NCI-H2196 treated with DMSO at 0.1 percent for 48 hours (cell line): ENCODE measurements around the gene FIBP.
A peak's percentile ranks its signal among the peaks of the same experiment; 100 is the strongest.

Source experiments
- DNase-seq: peaks from one replicate; lab custom pipeline; 2025; ENCODE audit not compliant: unreplicated experiment; lab: John Stamatoyannopoulos, UW

FIBP gene

DNA sequence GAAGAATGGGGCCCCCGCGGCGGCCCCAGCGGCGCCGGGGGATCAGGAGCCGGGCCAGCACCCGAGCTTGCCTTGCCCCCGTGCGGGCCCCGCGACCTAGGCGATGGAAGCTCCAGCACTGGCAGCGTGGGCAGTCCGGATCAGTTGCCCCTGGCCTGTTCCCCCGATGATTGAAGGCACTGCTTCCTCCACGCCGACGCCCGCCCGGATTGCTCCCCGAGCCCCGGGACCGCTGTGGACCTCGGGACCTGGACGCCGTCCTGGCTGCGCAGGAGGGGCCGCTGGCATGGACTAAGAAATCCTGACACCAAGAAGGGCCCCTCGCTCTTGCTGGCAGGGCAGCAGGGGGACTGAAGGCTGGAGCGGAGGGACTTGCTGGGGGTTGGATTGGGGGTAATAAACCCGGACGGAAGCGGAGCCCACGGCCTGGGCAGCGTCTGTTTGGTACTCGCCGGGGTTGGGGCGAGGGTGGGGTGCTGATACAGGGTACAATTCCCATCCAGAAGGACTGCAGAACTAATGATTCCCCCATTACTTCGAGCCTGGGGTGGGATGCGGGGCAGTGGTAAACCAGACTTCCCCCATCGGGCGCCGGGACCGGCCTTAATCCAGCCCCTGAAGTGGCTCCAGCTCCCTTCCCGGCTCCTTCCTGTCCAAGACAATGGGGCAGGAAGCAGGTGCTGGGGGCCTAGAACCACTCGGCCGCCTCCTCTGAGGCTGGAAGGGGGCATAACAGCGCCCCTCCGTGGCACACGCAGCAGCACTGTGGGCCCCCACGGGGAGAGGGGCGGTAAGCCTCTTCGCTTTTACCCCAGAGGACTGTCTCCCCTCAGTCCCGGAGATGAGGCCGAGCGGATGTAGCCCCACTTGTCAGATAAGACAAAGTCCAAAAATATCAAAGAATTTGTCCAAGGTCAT, 3.2 kb upstream of the FIBP start:
- DNase-seq = no peak

DNA sequence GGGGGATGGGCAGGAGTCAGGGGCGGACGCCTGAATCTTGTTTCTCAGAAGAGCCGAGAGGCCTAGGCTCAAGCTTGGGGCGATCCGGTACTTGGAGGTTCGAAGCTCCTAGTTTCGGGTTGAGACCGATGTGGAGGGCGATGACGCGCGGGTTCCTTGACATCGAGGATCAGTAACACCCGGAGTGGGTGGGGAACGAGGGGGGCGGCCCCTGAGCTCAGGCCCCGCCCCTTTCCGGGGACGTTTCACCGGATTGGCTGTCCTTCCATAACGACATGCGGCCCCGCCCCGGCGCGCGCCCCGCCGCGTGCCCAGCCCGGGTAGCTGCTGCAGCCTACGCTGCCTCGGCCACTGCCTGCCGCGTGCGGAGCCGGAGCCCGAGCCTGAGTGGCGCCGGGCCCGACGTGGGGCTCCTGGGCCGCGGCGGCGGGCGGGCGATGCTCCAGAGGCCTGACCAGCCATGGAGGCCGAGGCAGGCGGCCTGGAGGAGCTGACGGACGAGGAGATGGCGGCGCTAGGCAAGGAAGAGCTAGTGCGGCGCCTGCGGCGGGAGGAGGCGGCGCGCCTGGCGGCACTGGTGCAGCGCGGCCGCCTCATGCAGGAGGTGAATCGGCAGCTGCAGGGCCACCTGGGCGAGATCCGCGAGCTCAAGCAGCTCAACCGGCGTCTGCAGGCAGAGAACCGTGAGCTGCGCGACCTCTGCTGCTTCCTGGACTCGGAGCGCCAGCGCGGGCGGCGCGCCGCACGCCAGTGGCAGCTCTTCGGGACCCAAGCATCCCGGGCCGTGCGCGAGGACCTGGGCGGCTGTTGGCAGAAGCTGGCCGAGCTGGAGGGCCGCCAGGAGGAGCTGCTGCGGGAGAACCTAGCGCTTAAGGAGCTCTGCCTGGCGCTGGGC, 2.3 kb upstream of the FIBP start, which contains the start of gene CCDC85B:
TSS of gene CCDC85B (plus strand) at position 350 of the 895 bp plus-strand sequence. CDS start at position 461, 111 bp downstream.
- DNase-seq = peak; percentile 90

DNA sequence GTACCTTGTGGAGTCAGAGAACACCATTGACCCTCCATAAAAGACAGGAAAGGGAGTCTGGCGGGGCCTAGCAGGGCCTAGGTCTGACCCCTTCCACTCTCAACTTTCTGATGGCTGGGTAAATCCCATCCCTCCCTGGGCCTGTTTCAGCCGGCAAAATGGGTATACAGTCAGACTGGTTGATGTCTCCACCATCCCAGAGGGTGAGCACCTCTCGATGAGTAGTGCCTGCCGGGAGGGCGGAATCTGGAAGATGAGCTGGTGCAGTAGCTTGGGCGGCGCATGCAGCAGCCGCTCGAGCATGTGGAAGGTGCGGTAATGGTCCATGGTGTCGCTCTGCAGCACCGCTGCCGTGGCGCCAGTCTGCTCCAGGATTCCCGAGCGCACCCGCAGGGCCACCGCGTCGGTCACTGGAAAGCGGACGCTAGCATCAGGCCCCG, 528 bp downstream of the FIBP start:
- no peak for DNase-seq

DNA sequence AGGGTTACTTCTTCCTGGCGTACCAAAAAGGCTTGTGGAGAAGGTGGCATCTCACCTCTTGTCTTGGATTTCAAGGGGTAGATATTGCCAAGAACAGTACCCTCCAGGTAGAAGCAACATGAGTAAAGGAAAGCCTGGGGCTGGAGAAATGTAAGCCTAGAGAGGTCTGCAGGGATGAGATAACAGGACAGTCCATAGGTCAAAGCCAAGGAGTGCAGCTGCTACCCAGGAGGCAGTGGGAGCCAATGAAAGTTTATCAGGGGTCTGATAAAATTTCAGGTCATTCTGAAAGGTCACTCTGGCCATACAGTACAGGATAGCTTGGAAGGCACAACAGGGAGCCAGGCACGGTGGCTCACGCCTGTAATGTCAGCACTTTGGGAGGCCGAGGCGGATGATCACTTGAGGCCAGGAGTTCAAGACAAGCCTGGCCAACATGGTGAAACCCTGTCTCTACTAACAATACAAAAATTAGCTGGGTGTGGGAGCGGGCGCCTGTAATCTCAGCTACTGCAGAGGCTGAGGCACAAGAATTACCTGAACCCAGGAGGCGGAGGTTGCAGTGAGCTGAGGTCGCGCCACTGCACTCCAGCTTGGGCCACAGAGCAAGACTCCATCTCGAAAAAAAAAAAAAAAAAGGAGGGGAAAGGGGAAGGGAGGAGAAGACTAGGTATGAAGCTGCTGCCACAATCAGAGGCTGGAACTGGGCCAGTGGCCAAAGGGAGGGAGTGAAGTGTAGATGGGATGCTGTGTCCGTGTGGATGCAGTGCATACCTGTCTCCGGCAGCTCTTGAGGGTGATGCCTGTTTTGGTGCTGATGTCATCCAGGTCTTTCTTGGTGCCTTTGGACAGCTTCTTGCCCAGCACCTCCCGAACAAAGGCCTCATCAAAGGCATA, 1.2 kb downstream of the FIBP start:
- DNase-seq = no peak

DNA sequence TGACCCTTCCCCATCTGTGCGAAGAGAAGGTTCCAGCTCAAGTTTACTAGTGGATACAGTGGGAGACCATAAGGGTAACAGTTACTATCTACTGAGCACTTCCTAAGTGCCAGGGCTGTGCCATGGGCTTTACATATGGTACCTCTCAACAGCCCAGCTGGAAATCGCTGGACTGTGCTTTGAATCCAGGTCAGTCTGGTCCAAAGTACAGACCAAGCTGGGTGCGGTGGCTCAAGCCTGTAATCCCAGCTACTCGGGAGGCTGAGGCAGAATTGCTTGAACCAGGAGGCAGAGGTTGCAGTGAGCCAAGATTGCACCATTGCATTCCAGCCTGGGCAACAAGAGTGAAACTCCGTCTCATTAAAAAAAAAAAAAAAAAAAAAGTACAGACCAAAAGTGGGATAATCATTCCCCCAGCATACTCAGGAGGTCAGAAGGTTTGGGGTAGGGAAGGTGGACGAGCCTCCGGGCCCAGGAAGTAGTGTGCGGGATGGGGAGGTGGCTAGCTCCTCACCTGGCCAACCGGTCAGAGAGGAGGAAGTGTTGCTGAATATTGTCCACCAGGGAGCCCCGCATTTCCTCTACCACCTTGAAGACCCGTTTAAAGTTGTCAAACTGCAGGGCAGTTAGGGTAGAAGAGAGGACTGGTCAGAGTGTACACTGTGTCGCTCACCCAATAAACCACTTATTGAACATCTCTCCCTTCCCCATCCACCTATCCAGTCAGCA, 2.3 kb downstream of the FIBP start:
- no peak for DNase-seq

DNA sequence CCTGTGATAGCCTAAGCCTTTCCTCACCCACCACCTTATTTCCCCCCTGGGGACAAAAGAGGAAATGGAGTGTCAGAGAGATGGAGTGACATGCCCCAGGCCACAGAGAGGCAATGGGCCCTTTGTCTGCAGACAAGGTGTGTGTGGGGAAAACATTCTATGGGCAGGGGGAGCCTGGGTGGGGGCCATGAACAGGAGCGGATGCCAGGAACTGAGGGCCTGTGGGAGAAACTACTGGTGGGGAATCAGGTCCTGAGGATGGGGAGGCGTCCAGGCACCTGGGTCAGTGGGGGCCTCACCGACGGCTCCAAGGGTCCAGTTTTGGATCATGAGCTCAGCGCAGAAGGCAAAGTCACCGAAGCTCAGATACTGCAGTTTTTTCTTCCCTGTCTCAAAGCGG, 3.0 kb downstream of the FIBP start:
- DNase-seq = no peak

DNA sequence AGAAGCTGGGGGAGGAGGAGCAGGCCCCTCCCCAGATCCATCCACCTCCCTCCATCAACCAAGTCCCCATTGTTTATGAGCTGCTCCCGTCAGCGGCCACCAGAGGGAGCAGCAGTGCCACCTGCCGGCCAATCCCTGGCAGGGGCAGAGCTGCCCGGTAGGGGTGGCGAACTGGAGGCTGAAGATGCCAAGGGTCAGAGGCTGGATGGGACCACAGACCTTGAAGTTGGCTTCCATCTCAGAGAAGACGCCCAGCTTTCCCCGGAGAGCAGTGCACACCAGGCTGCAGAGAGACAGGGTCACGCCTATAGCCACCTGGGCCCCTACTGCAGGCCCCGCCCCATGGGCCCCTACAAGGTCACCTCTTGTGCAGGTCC, 3.6 kb downstream of the FIBP start:
- DNase-seq = peak; percentile 73

DNA sequence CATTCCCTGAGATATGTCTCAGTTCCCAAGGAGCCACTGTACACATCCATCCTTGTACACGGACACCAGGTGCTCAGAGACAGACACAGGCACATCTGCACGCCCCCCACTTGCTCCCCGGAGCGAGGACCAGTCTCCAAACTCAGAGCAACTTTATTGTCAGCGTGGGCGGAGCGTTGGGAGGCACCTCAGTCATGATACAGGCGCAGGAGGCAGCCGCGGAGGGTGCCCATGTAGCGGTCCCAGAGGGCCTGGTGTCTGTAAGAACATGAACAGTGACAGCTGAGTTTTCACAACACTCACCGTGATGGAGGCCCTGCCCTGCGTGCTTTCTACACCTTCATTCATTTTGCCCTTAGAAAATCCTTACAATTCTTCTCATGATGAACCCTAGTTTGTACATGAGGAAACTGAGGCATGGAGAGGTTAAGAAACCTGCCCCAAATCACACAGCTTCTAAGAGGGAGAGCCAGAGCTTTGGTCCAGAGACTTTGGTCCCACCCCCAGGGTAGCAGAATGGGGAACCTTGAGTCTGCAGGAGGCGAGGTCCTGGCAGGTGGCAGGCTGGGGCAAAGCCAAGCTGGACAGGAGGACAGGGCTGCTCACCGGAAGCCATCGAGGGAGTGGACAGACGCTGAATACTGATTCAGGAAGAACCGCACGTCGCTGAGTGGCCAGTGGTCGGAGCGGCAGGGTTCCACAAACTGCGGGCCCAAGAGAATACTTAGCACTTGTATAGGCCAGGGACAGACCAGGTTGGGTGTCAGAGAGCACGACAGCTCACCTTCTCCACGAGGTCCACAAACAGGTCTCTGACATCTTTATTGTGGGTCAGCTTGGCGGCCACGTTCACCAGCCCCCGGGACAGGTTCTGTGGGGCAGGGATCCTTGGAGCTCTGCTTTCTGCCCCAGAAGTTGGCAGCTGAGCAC, 4.2 kb downstream of the FIBP start:
- DNase-seq = no peak

DNA sequence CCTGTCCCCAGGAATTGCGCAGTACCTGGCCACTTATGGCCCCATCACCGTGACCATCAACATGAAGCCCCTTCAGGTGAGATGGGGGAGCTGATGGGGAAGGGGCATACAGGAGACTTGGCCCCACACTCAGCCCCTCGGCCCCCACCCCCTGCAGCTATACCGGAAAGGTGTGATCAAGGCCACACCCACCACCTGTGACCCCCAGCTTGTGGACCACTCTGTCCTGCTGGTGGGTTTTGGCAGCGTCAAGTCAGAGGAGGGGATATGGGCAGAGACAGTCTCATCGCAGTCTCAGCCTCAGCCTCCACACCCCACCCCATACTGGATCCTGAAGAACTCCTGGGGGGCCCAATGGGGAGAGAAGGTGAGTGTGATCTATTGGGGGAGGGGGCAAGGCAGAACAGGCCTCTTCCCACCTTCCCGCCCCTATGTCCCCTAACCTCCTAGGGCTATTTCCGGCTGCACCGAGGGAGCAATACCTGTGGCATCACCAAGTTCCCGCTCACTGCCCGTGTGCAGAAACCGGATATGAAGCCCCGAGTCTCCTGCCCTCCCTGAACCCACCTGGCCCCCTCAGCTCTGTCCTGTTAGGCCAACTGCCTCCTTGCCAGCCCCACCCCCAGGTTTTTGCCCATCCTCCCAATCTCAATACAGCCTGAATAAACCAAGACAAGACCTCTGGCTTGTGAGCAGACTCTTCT, 5.1 kb downstream of the FIBP start:
- no peak for DNase-seq

DNA sequence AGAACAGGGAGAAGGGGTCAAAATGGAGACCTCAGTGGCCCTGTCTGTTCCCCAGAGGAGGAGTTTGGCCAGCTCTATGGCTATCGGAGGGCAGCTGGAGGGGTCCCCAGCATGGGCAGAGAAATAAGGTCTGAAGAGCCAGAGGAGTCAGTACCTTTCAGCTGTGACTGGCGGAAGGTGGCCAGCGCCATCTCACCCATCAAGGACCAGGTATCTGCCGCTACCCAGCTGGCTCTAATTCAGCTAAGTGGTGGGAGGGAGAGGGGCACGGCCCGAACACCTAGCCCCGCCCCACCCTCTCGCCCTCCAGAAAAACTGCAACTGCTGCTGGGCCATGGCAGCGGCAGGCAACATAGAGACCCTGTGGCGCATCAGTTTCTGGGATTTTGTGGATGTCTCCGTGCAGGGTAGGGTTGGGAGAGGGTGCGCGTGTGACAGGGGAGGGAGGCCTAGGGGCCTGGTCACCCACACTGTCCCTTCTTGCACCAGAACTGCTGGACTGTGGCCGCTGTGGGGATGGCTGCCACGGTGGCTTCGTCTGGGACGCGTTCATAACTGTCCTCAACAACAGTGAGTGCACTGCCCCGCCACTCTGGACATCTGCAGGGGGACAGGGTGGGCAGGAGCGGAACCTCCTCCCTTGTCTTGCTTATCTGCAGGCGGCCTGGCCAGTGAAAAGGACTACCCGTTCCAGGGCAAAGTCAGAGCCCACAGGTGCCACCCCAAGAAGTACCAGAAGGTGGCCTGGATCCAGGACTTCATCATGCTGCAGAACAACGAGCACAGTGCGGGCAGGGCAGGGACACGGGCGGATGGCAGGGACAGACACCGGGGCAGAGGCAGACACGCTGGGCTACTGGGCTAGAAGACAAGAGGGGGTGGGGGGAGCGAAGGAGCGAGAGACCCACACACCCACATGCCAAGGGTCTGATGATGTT, 5.9 kb downstream of the FIBP start:
- DNase-seq = no peak

DNA sequence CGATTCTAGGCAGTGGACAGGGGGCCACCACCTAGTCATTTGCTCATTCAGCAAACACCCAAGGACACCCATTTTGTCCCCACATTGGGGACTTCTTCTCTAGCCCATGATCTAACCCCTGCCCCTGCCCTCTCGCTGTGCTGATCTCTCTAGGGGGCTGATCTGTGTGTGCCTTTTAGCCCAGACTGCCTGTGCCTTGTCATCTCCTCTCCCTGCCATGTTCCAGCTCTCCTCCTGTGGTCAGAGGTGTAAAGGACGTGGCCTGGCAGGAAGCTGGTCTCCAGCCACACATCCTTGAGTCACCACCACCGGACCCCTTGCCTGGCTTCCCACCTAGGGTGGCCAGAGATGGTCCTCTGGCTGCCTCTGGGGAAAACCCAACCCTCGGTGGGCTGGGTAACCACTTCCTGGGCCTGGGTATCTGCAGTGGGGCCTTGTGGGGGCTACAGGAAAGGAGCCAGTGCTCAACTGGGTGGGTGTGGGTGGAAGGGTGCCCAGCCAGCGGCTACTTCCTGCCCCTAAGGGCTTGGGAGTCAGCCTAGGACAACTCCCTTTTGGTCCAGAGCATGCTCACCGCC, 7.3 kb downstream of the FIBP start:
- no peak for DNase-seq

DNA sequence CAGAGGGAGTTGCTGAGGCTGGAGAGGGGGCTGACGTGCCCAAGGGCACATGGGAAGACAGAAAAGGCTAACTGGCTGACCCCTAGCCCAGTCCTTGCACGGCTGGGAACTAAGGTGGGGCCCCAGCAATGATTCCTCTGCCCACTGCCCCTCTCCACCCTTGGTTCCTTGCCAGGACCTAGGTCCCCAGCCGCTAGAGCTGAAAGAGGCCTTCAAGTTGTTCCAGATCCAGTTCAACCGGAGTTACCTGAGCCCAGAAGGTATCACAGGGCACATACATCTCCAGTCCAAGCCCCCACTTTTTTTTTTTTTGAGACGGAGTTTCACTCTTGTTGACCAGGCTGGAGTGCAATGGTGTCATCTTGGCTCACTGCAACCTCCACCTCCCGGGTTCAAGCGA, 8.2 kb downstream of the FIBP start:
- no peak for DNase-seq

DNA sequence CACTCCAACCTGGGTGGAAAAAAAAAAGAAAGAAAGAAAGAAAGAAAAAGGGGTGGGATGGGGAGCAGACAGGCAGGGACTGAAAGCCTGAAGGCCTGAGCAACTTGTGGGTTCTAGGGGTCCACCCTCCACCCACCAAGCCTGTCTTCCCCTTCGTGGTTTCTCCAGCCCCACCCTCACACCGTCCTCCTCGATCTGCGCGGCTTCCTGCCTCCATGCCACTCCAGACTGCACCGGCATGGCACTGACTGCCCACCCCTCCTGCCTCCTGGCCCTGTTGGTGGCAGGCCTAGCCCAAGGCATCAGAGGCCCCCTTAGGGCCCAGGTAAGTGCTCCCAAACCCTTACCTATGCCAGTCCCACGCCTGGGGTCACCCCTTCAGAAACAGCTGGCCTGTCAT, 8.7 kb downstream of the FIBP start, which contains the start of gene CTSW:
TSS of gene CTSW (plus strand) at position 221 of the 400 bp plus-strand sequence. CDS start at position 239, 18 bp downstream.
- no peak for DNase-seq

DNA sequence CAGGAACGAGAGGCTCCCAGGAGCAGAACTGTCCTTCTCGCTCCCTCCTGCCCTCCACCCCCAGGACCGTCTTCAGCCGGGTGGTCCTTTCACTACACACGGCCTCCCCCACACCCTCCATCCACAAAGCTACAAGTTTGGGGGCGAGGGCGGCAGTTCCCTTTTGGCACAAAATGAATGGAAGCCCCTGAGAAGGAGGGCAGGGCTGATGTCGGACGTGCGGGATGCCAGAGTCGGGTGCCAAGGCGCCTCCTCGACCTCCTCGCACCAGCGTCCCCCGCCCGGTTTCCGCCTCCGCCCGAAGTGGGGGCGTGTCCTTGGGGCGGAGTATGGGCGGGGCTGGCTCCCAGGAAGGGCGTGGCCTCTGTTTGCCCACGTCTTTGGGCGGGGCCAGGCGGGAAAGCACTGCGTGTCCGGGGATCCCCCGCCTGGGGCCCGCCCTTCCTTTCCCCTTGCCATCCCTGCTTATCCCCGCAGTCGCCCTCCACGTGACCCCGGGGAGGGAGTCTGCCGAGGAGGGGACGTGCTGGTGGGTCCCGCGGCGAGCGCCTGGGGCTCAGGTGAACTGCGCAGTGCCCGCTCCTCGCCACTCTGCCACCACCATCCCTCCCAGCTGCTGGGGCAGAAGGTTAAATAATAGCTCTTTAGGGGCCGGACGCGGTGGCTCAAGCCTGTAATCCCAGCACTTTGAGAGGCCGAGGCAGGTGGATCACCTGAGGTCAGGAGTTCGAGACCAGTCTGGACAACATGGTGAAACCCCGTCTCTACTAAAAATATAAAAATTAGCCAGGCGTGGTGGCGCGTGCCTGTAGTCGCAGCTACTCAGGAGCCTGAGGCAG, 14.7 kb downstream of the FIBP start:
- DNase-seq = peak; percentile 95

DNA sequence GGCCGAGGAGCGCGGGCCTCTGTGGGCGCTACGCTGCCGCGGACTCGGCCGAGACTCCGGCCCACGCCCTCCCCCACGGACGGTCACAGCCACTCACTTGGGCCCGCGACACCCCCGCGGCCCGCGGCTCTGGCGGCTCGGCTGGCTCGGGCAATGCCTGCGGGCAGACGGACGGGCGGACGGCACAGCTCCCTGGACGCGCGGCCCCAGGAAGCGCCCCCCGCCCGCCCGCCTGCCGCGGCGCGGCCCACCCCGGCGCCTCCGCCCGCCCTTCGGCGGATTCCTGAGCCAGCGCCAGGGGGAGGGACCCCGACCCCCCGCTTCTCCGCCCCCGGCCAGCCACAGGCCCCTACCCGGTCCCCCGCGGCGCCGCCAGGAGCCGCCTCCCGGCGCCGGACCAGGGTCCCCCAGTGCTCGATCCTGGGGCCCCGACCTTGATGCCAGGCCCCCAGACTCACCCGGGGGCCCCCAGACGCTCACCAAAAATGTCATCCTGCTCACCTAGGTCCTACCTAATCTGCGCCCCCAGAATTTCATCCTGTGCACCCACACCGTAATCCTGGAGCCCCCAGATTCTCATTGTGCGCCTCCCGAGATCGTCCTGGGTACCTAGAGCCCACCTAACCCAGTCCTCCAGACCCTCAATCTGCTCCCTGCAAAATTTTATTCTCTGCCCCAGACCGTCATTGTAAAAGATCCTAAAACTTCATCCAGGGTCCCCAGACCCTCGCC, 15.5 kb downstream of the FIBP start, which contains the start of gene EFEMP2:
TSS of gene EFEMP2 (minus strand) at position 215 of the 732 bp plus-strand sequence. CDS start 446 bp downstream, outside the sequence.
- DNase-seq = no peak
